ENCODE results near the gene COX4I1.

DNA sequence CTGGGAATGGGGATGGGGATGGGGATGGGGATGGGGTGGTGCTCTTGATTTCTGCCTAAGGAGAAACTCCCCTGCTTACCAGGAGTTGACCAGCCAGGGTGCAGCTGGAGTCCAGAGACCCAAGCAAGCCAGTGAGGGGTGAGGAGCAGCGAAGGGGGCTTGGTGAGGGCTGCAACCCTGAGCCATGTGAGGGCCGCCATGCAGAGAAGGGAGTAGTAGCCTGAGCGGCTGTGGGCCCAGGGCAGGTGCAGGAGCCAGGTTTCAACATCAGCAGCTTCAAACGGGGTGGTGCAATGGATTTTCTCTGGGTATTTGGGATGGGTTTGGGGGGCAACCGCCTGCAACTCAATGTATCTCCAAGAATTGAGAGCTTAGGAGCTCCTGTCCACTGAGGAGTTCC lies 35.2 kb downstream of the COX4I1 start:
- TF ChIP-seq, protein P1, sequence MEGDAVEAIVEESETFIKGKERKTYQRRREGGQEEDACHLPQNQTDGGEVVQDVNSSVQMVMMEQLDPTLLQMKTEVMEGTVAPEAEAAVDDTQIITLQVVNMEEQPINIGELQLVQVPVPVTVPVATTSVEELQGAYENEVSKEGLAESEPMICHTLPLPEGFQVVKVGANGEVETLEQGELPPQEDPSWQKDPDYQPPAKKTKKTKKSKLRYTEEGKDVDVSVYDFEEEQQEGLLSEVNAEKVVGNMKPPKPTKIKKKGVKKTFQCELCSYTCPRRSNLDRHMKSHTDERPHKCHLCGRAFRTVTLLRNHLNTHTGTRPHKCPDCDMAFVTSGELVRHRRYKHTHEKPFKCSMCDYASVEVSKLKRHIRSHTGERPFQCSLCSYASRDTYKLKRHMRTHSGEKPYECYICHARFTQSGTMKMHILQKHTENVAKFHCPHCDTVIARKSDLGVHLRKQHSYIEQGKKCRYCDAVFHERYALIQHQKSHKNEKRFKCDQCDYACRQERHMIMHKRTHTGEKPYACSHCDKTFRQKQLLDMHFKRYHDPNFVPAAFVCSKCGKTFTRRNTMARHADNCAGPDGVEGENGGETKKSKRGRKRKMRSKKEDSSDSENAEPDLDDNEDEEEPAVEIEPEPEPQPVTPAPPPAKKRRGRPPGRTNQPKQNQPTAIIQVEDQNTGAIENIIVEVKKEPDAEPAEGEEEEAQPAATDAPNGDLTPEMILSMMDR (IDR thresholded peaks at IDR 0.05): no peak
- TF ChIP-seq EZH2 (IDR thresholded peaks at IDR 0.05; ENCODE audit: borderline replicate concordance, insufficient read depth, low read depth, low read length, poor library complexity, severe bottlenecking): no peak

All from B cell (primary cell).